OCI-LY3 (cell line): ENCODE measurements around the gene LMO3.

Experiments used
- EZH2phosphoT487 ChIP-seq: fragments of 200-600 bp; shearing (Covaris generic); IDR thresholded peaks from 2 replicates; pipeline ENCODE4 v1.6.1; 2018; ENCODE audit warnings: antibody characterized with exemption, mixed run types, low read depth
- TF ChIP-seq, protein P1 (sequence below): fragments of 200-600, 300-600 bp; sonication (generic); IDR thresholded peaks from 2 replicates; pipeline ENCODE4 v1.5.1; 2014; ENCODE audit warnings: antibody characterized with exemption, low read length, low read depth

DNA sequence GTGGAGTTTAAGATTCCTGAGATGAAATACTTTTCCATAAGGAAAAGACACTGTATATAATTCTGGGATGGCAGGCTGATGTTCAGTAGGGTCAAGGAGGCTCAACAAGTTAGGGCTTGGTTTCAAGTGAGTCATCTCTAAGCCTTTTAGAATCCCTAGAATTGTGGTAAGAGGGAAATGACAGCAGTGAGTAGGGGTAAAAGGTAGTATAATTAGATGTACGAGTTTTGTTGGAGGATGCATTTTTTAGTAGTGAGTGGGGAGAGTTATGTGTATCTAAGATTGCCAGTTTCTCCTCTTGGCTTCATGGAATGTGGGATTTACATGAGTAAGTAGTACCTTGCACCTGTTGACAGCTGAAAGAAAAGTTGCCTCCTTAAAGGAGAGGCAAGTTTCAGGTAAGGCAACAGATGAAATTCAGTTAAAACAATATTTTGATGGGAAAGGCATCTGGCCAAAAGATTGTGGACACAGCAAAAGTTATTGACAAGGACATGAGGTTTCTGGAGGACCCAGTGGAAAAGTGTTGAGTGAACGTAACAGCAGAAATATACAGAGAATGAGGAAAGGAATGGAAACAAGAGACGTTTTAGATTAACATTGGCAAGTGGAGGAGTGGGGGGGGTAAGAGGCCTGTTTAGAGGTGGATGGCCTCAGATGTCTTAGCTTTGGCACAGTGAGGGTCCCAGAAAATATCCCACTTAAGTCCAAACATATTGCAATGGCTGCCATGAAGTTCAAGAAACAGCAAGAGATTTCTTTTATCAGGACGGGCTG, 21.8 kb downstream of the LMO3 start:
- TF ChIP-seq, protein P1, sequence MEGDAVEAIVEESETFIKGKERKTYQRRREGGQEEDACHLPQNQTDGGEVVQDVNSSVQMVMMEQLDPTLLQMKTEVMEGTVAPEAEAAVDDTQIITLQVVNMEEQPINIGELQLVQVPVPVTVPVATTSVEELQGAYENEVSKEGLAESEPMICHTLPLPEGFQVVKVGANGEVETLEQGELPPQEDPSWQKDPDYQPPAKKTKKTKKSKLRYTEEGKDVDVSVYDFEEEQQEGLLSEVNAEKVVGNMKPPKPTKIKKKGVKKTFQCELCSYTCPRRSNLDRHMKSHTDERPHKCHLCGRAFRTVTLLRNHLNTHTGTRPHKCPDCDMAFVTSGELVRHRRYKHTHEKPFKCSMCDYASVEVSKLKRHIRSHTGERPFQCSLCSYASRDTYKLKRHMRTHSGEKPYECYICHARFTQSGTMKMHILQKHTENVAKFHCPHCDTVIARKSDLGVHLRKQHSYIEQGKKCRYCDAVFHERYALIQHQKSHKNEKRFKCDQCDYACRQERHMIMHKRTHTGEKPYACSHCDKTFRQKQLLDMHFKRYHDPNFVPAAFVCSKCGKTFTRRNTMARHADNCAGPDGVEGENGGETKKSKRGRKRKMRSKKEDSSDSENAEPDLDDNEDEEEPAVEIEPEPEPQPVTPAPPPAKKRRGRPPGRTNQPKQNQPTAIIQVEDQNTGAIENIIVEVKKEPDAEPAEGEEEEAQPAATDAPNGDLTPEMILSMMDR: no peak
- no peak for TF ChIP-seq EZH2phosphoT487
